Myocyte (in vitro differentiated cells): ENCODE data around the gene CCNT1. TPM values are rescaled to one million over a fixed set of nuclear protein-coding genes. Genes with fewer than 3 reads are reported as not detected.
"Not testable (repeated sequence)": the region's sequence is repeated elsewhere in the genome, so short reads cannot be mapped to it uniquely, and the experiment has no call there.

Source experiments
- DNase-seq: peaks from one replicate; pipeline ENCODE4 v3.0.0-alpha.2; 2012; ENCODE audit warnings: low read depth
- polyA plus RNA-seq: library from polyadenylated mRNA; unstranded; fragments of >200 nt; gene quantifications from one replicate; pipeline ENCODE4 v1.2.1, GENCODE V29; 2012; ENCODE audit warnings: missing spikeins
- total RNA-seq: library from RNA; depleted of rRNA; stranded (reverse); fragments of >200 nt; gene quantifications from 2 replicates; pipeline ENCODE4 v1.2.3, GENCODE V29; 2014

Gene CCNT1
- total RNA-seq: 35.1 and 37.5 TPM in 2 replicates
- polyA plus RNA-seq: 8.4 TPM

DNA sequence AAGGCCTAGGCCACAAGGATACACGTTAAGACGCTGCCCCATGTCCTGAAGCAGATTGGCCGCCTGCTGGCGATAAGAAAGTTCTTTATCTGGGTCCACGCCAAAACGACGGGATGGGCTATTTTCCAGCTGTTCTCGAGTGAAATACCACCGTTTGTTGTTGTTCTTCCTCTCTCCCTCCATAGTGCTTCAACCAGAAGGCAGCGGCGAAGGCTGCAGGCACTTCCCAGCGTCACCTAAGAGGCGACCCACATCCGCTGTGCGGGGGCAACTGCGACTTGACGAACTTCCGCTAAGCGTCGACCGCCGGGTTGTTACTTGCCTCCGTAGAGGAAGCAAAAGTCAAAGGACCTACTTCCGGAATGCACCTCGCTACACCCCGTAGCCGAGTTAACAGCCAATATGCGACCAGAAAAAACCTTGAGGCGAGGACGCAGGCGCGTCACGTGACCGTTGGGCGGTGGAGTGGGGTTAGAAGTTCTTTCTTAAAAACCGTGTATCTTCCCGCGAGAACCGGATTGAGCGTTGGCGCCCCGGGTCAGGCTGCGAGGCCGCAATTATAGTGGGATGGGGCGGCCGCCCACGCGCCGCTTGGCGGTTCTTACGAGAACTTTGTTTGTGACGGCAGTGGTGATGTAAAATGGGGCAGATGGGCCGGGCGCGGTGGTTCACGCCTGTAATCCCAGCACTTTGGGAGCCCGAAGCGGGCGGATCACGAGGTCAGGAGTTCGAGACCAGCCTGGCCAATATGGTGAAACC is at the start of gene CCNT1:
Gene CCNT1 (minus strand): TSS at position 215 of the 759 bp plus-strand sequence. CDS start 32 bp downstream, at position 183.
- DNase-seq: peak; percentile 100

DNA sequence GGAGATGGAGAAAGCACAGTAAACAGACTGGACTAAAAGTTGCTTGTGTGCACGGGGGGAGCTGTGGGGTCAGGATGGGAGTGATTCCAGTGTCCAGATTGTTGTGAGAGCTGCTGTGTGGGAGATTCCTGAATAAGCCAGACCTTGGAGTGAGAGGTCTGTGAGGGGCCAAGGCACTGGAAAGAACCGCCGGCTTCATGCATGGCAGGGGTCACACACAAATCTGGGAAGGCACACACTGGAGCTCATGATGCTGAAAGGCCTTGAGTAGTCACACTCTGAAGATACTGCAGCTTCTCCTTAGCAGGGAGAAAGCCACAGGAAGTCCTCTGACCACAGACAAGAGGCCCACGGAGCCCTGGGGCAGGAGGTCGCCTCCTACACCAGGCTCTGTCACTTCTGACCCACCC is 49.3 kb upstream of the CCNT1 start:
- DNase-seq: no peak

DNA sequence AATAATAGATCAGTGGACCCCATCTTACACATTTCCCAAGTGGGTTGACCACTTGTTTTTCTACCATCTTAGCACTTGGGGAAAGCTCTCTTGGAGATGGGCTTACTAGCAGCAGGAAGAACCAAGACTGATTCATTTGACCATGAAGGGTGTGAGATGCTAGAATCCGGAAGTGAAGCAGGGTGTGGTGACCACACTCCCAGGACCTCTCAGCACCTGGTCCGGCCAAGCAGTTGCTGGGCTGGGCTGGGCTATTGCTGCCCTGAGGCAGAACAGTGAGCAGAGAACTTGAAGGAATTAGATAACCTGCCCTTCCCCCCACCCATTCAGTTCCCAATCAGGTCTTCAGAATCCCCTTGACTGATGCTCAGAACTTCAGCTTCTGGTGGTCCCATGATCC is 48.0 kb upstream of the CCNT1 start:
- no peak for DNase-seq

DNA sequence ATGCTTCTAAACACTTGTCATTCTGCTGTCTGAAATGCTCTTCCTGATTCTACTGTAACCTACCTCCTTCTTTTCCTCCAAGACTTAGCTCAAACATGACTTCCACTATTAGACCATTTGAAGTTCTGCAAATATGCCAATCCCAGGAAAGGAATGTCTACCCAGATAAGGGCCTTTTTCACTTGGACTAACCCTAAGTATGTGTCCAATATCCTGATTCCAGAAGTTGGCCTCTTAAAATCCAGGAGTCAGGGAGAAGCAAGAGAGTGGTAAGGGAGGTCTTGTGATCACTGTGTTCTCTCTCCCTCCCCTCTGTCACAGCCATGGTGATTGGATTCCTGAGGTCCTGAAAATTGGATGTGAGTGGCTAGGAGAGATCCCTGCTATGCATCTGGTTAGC is 42.2 kb upstream of the CCNT1 start:
- no peak for DNase-seq

DNA sequence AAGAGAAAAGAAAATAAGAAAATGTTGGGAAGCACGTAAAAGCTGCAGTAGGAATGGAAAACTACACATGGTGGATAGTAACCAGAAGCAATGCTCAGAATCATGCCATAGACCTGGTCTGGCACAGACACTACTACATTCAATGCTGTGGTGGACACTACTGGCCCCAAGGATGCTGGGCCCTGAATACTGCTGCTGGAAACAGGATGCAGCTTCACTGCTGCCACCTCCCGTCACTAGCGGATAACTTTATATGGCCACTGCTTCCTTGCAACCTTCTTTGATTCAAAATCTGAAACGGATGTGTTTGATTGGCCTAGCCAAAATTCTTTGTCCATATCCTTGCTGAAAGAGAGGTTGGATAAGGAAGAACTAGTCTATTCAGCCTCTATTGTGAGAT is 41.7 kb upstream of the CCNT1 start:
- DNase-seq: no peak

DNA sequence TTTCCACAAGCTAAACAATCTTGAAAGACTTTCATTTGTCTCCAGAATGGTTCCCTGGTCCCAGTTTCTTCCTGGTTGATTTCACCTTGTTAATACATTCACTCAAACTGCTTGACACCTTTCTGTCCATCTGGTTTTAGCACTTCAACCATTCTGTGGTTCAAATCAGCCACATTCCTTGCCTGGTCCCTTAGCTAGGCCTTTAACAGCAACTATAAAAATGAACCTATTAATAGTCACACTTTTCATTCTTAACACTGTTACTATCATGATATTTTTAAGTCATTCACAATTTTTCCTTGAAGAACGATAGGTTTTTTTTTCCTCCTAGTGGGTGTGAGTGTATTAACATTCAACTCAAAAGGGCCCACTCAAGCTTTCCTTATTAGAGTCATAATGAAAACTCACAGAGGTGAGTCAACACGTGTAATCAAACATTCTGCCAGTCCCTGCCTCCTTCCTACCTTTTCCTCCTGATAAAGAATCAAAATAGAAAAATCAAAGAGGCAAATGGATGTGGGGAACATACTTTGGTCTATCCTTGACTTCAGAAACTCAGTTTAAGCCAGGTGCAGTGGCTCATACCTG is 34.4 kb upstream of the CCNT1 start:
- peak; percentile 7 for DNase-seq

DNA sequence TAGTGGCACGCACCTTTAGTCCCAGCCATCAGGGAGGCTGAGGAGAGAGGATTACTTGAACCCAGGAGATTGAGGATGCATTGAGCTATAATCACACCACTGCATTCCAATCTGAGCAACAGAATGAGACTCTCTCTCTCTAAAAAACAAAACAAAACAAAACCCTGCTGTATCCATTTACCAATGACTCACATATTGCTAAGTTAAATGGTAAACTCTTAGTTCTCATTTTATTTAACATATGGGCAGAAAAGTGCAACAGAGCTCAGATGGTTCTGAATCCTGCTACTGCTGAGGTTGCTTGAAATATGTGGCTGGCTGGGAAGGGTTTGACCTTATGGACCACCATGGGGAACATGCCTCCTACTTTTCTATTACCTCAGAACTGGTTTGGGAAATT is 33.7 kb upstream of the CCNT1 start:
- no peak for DNase-seq

DNA sequence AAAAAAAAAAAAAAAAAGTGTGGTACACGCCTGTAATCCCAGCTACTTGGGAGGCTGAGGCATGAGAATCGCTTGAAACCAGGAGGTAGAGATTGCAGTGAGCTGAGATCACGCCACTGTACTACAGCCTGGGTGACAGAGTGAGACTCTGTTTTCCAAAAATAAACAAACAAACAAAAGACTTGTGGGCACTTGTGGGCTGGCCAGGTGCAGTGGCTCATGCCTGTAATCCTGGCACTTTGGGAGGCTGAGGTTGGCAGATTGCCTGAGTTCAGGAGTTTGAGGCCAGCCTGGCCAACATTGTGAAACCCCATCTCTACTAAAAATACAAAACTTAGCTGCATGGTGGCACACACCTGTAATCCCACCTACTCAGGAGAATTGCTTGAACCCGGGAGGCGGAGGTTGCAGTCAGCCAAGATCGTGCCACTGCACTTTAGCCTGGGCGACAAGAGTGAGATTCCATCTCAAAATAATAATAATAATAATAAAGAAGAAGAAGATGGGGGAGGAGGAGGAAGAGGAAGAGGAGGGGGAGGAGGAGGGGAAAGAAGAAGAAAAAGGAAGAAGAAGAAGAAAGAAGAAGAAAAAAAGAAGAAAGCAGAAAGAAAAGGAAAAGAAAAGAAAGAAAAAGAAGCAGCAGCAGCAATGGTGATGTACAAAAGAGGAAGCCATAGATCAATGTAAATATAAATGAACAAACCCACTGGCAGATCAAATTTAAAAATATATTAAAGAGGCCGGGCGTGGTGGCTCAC is 27.9 kb upstream of the CCNT1 start:
- peak; percentile 83 for DNase-seq

DNA sequence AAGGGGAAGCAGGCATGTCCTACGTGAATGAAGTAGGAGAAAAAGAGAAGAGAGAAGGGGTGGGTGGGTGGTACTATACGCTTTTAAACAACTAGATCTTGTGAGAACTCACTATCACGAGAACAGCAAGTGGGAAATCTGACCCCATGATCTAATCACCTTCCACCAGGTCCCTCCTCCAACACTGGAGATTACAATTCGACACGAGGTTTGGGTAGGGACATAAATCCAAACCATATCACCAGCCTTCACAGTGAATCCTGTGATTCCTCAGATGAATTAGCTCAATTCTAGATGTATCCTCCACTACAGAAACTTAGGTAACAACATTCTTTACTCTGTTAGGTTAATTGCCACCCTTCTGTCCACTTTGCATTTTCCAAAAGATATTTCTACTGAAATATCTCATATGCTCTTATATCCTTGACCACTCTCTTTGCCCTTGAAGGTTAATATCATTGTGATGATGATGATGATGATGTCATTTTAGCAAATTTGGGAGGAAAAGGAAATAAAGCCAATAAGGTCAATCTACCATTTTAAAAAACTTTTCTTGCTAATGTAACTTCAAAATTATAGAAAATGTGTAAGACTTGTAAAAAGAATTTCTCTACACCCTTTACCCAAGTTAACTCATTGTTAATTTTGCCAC is 23.2 kb upstream of the CCNT1 start:
- no peak for DNase-seq

DNA sequence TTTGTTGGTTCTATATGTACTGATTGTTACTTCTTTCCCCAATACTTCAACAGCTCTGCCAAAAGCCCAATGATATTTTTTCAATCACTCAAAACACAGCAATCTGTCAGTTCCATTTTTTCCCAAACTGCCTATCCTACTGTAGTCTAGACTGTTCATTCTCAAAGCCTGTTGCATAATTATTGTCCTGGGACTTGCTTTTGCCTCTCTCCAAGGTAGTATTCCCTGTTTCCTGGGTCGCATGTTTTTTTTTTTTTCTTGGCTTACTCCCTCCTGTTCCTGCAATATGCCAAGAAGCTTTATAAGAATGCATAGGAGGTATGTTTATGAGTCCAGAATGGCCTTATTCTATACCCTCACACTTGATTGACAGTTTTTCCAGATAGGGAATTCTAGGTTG is 19.9 kb upstream of the CCNT1 start:
- no peak for DNase-seq

DNA sequence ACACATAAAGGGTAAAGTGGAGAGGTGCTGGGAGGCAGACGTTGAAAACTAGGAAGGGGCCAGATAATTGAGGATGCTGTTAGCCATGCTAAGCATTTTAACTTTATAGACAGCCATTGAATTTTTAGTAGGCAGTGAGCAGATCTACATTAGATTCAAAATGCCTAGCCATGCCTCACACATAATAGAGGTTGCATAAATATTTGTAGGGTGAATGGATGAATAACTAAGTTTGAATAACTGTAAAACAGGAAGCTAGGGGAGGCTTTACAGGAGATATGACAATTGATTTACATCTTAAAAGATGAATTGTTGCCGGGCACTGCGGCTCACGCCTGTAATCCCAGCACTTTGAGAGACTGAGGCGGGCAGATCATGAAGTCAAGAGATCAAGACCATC is 12.3 kb upstream of the CCNT1 start:
- DNase-seq: no peak

DNA sequence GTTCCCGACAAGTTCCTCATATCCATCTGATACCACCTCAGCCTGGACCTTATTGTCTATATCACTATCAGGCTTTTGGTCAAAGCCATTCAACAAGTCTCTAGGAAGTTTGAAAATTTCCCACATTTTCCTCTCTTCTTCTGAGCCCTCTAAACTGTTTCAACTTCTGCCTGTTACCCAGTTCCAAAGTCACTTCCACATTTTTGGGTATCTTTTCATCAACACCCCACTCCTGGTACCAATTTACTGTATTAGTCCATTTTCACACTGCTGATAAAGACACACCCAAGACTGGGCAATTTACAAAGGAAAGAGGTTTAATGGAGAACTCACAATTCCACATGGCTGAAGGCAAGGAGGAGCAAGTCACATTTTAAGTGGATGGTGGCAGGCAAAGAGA is 4.2 kb upstream of the CCNT1 start:
- DNase-seq: not testable (repeated sequence)

DNA sequence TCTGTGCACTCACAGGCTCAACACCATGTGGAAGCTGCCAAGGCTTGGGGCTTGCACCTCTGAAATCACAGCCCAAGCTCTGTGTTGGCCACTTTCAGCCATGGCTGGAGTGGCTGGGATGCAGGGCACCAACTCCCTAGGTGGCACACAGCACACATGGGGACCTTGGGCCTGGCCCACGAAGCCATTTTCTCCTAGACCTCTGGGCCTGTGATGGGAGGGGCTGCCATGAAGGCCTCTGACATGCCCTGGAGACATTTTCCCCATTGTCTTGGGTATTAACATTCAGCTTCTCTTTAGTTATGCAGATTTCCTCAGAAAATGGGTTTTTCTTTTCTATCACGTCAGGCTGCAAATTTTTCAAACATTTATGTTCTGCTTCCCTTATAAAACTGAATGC is 3.7 kb upstream of the CCNT1 start:
- not testable (repeated sequence) for DNase-seq

DNA sequence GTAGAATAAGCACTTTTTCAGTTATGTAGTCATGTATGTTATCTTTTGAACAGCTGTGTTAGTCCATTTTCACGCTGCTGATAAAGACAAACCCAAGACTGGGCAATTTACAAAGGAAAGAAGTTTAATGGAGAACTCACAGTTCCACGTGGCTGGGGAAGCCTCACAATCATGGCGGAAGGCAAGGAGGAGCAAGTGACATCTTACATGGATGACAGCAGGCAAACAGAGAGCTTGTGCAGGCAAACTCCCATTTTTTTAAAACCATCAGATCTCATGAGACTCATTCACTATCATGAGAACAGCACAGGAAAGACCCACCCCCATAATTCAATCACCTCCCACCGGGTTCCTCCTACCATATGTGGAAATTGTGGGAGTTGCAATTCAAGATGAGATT is 2.5 kb upstream of the CCNT1 start:
- not testable (repeated sequence) for DNase-seq

DNA sequence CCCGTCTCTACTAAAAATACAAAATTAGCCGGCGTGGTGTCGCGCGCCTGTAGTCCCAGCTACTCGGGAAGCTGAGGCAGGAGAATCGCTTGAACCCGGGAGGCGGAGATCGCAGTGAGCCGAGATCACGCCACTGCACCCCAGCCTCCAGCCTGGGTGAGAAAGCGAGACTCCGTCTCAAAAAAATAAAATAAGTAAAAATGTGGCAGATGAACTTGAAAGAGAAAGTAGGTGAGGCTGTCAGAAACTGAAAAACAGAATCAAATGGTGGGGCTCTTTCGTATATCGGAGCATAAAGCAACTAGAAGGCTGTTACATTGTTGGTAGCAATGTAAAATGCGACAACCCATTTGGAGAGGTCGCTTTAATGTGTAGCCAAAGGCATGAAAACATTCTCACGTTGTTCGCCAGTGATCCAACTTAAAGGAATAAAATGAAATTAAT is 767 bp upstream of the CCNT1 start:
- peak; percentile 3 for DNase-seq

DNA sequence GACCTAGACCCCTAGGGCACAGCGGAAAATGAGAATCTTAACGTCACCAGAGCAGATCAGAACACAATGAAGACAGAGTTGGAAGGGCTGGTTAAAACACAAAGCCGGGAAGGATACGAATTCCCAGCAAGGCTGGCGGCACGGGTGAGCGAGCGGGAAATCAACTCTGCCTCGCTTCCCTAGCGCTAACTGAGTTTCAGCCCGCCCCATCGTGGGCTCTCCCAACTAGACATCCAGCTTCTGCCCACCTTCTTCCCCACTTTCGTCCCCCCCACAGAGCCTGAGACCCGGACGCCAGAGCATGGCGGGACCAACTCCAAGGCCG is 377 bp downstream of the CCNT1 start:
- DNase-seq: no peak

DNA sequence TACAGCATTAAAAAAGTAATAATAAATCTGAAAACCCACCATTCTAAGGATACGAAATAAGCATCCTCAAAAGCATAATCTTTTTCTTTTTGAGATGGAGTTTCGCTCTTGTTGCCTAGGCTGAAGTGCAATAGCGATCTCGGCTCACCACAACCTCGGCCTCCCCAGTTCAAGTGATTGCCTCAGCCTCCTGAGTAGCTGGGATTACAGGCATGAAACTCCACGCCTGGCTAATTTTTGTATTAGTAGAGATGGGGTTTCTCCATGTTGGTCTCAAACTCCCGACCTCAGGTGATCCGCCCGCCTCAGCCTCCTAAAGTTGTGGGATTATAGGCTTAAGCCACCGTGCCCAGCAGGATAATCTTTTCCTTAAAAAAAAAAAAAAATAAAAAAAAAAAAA is 4.3 kb downstream of the CCNT1 start:
- no peak for DNase-seq

DNA sequence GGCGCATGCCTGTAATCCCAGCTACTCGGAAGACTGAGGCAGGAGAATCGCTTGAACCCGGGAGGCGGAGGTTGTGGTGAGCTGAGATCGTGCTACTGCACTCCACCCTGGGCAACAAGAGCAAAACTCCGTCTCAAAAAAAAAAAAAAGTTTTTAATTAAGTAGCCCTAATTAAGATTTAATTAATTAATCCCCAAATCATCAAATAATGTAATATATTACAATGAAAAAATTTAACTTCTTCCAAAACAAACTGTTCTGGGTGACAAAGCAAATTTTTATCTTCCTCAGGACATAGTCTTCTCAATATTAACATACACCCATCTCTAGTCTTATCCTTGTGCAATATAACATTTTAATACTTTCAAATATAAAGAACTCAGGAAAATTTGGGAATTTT is 17.7 kb downstream of the CCNT1 start:
- not testable (repeated sequence) for DNase-seq

DNA sequence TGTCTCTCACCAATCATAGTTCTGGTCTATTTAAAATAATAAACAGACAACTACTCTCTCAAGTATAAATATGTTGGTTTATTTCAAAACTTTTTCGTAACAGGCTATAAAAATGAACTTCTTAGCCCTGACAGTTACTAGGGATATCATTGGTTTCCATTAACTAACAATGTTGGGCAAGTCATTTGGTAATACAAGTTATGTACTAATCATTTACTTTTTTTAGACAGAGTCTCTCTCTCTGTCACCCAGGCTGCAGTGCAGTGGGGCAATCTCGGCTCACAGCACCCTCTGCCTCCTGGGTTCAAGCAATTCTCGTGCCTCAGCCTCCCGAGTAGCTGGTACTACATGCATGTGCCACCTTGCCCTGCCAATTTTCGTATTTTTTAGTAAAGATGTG is 19.9 kb downstream of the CCNT1 start:
- DNase-seq: no peak

DNA sequence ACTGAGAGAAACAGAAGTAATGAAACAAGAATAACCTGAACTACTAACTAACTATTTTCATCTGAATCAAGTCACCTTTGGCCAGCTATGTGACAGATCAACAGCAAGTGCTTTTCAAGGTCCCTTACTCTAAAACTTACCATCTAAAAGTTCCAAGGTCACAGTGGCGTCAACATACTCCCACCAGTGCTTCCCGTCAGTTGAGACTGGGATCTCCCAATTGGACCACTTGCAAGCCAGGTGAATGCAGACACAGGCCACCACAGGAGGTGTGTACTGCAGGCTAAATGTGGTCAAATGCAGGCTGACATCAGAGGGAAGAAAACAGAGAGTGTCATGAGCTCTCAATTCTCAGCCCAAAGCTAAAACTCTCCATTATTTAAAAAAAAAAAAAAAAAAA is 20.6 kb downstream of the CCNT1 start:
- DNase-seq: no peak

DNA sequence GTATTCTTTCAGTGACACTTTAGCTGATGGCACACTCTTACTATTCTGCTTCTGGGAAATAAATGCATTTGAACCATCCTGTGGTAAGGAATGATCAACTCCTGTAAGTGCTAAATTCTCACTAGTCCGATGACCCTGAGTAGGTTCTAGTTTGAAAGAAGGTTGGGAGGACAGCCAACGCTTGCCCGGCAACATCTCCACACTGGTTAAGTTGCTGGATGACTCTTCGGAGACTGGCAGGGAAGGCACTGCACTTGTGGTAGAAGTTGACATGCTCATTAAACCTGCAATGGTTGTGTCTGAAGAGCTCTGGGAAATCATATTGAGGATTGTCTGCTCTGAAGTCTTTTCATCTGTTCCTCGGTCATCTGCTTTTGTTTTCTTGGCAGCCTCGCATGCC is 22.5 kb downstream of the CCNT1 start:
- no peak for DNase-seq

DNA sequence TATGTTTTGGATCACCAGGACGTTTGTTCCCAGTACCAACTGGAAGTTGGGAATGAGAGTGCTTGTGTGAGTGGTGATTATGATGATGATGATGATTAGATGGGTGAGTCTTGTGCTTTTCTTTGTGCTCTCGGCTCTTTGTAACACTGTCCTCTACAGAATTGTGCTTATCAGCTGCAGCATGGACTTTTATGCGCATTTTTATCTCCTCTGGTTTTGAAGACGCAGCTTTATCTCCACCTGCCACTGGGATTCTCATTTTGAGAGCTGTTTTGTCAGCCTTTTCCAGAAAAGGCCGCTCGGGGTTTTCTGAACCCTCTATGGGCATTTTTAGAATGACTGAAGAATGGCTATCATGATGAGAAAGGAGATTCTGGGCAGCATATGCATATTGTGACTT is 22.9 kb downstream of the CCNT1 start:
- no peak for DNase-seq
